Lower leg skin (tissue), 3 donors: ENCODE results near the gene FNDC5.

ENCODE experiments used
- CTCF ChIP-seq, 3 donors: fragments of 450-650 bp; IDR thresholded peaks; one replicate each; pipeline ENCODE4 v1.5.1; 2016; ENCODE audit warnings: antibody characterized with exemption in 3 of 3, mild to moderate bottlenecking in 3 of 3, moderate library complexity in 2 of 3
- POLR2A ChIP-seq, 2 donors: fragments of 450-650 bp; IDR thresholded peaks; one replicate each; pipeline ENCODE4 v1.6.1; 2016 to 2017; ENCODE audit warnings: antibody characterized with exemption in 2 of 2, mild to moderate bottlenecking in 1 of 2, moderate library complexity in 1 of 2

GRCh38 chr1:32884726-32885125 is 14.0 kb upstream of the FNDC5 start:
- no peak for TF ChIP-seq POLR2A (IDR thresholded peaks at IDR 0.05)
- TF ChIP-seq CTCF (IDR thresholded peaks at IDR 0.05): no peak
